ENCODE results near the gene DCTD.

Gene DCTD

GRCh38 chr4:182840108-182840507 is 77.1 kb downstream of the DCTD start:
- no peak for DNase-seq (ENCODE audit: low spot score)

Measured in CD4-positive, alpha-beta T cell treated with Interleukin-15 for 4 hours (primary cell).